ENCODE results near the gene KHK. TPM values are rescaled to one million over a fixed set of nuclear protein-coding genes. Genes with fewer than 3 reads are reported as not detected.

KHK gene
- total RNA-seq, 1 donor from 2014 or later, result 2.9 TPM

GRCh38 chr2:27130396-27130795 lies 43.8 kb downstream of the KHK start:
- Histone ChIP-seq H3K27me3 (ENCODE audit: low read depth) (no peaks in the 10 kb centered on the region), H3K9me3 (replicated peaks) (no peaks in the 10 kb centered on the region), H3K36me3 (peaks cover 33% of the 10 kb centered on the region), H3K27ac (replicated peaks) (no peak overlapping the region), H3K4me1 (peaks cover 28% of the 10 kb centered on the region), H3K4me3 (no peak overlapping the region)
- no peak for TF ChIP-seq CTCF (IDR thresholded peaks at IDR 0.05; ENCODE audit: borderline replicate concordance)
- no peak for DNase-seq
- intact Hi-C loops (cut with micrococcal nuclease), result no loop called here

- Histone ChIP-seq H3K36me3 (peaks cover 33% of the 10 kb centered on the region), H3K4me1 (peaks cover 23% of the 10 kb centered on the region), H3K27ac (replicated peaks) (no peak overlapping the region), H3K9me3 (replicated peaks) (no peaks in the 10 kb centered on the region), H3K27me3 (ENCODE audit: low read depth) (no peaks in the 10 kb centered on the region), H3K4me3 (no peak overlapping the region)
- intact Hi-C loops (cut with micrococcal nuclease), result no loop called here
- no peak for TF ChIP-seq CTCF (IDR thresholded peaks at IDR 0.05; ENCODE audit: borderline replicate concordance)
- no peak for DNase-seq
Observed at GRCh38 chr2:27131429-27131828, 44.9 kb downstream of the KHK start.

GRCh38 chr2:27133195-27133875 lies 46.8 kb downstream of the KHK start:
- peak overlapping the region; percentile 99 for H3K4me3 ChIP-seq
- intact Hi-C loops (cut with micrococcal nuclease), result no loop called here
- H3K9me3 ChIP-seq (replicated peaks), result no peaks in the 10 kb centered on the region
- no peak for TF ChIP-seq CTCF (IDR thresholded peaks at IDR 0.05; ENCODE audit: borderline replicate concordance)
- peaks cover 23% of the 10 kb centered on the region for H3K4me1 ChIP-seq
- H3K27ac ChIP-seq (replicated peaks), result peak overlapping the region; percentile 94
- no peaks in the 10 kb centered on the region for H3K27me3 ChIP-seq (ENCODE audit: low read depth)
- peaks cover 33% of the 10 kb centered on the region for H3K36me3 ChIP-seq
- no peak for DNase-seq

GRCh38 chr2:27133905-27134780 lies 47.6 kb downstream of the KHK start, which contains the start of gene PREB:
PREB (minus strand) TSS chr2:27134636; CDS start chr2:27134421, 215 bp downstream.
- intact Hi-C loops (cut with micrococcal nuclease), result no loop called here
- no peaks in the 10 kb centered on the region for H3K27me3 ChIP-seq (ENCODE audit: low read depth)

More at GRCh38 chr2:27133905-27134780, 47.6 kb downstream of the KHK start, which contains the start of gene PREB:
- Histone ChIP-seq H3K9me3 (replicated peaks) (no peaks in the 10 kb centered on the region), H3K27ac (replicated peaks) (peak within 1 kb of the TSS; percentile 94), H3K4me1 (peaks cover 23% of the 10 kb centered on the region), H3K4me3 (peak within 1 kb of the TSS; percentile 99), H3K36me3 (peaks cover 33% of the 10 kb centered on the region)
- TF ChIP-seq CTCF (IDR thresholded peaks at IDR 0.05; ENCODE audit: borderline replicate concordance), result no peak
- peak; percentile 97 for DNase-seq

Data from left ventricle myocardium inferior (tissue), 1 donor.